SK-N-SH (cell line): Measurements from ENCODE around the gene PHF21A.
"Not testable (repeated sequence)": the region's sequence is repeated elsewhere in the genome, so short reads cannot be mapped to it uniquely, and the experiment has no call there.

ENCODE experiments used
- CTCF ChIP-seq: fragments of 200-600 bp; sonication (generic); IDR thresholded peaks from 2 replicates; pipeline ENCODE4 v1.6.1; 2017; ENCODE audit warnings: antibody characterized with exemption, mild to moderate bottlenecking, moderate library complexity
- NFIC ChIP-seq: IDR thresholded peaks from 2 replicates; pipeline ENCODE4 v1.4.0; 2012; ENCODE audit warnings: borderline replicate concordance
- POLR2AphosphoS5 ChIP-seq: IDR thresholded peaks from 2 replicates; pipeline ENCODE4 v1.6.1; 2012; ENCODE audit warnings: low read depth, low read length

GRCh38 chr11:46116712-46117037, 4.6 kb downstream of the PHF21A start:
- TF ChIP-seq CTCF, NFIC, POLR2AphosphoS5: not testable (repeated sequence)
